WI38 (cell line): ENCODE data around the gene LRRC63.

Experiments
- H3K4me3 ChIP-seq: 2 replicates; pipeline ENCODE4 v1.5.1; 2011; ENCODE audit warnings: low read depth, mild to moderate bottlenecking, control low read depth, low read length
- CTCF ChIP-seq: IDR thresholded peaks from 2 replicates; pipeline ENCODE4 v1.5.1; 2012; ENCODE audit warnings: low read depth, mild to moderate bottlenecking, control low read depth, low read length

The LRRC63 gene

GRCh38 chr13:46197299-46198048 lies 14.3 kb upstream of the LRRC63 start:
- H3K4me3 ChIP-seq: no peak overlapping the region
- TF ChIP-seq CTCF: no peak

GRCh38 chr13:46198696-46199193 lies 13.0 kb upstream of the LRRC63 start:
- TF ChIP-seq CTCF: no peak
- H3K4me3 ChIP-seq: no peak overlapping the region

GRCh38 chr13:46202188-46202795 lies 9.4 kb upstream of the LRRC63 start:
- no peak overlapping the region for H3K4me3 ChIP-seq

GRCh38 chr13:46202966-46203365 lies 8.8 kb upstream of the LRRC63 start:
- TF ChIP-seq CTCF: no peak

More at GRCh38 chr13:46202188-46202795, 9.4 kb upstream of the LRRC63 start:
- no peak for TF ChIP-seq CTCF

GRCh38 chr13:46206143-46206542 lies 5.6 kb upstream of the LRRC63 start:
- TF ChIP-seq CTCF: no peak
- no peak overlapping the region for H3K4me3 ChIP-seq

More at GRCh38 chr13:46202966-46203365, 8.8 kb upstream of the LRRC63 start:
- no peak overlapping the region for H3K4me3 ChIP-seq

- TF ChIP-seq CTCF: no peak
- H3K4me3 ChIP-seq: no peak overlapping the region
Observed at GRCh38 chr13:46207828-46208227, 3.9 kb upstream of the LRRC63 start.
